ENCODE measurements around the gene KCNMB2.
"Not testable (repeated sequence)": the region's sequence is repeated elsewhere in the genome, so short reads cannot be mapped to it uniquely, and the experiment has no call there.

The KCNMB2 gene

DNA sequence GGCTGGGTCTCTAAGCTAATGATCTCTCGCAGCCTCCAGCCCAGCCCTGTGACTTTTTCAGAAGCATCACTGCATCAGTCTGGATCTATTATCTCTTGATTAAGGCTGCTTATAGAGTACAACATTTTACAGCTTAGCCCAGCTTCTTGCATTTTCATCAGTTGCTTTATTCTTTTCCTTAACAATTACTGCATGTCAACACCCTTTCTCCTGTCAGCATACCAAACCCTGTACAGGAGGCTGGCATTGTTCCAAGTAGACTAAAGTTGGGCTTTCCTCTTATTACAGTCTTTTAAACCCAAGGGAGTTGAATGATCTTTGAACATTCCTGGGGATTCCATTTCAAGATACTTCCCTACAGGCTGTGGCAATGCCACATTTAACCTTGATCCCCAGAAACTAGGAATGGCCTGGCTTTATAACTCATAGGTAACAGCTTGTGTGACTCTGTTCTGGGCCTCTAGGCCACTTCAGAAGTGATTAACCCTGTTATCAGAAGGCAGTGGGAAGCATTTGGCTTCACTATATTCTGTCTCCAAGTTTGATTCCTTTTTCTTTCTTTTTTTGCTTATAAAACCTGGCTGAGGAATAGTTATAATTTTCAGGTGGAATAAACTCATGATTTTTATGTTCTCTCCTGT lies 182.9 kb downstream of the KCNMB2 start:
- H3K4me1 ChIP-seq (ENCODE audit: control insufficient read depth, insufficient read depth, low read length) = no peaks in the 10 kb centered on the region
- no peak overlapping the region for H3K9ac ChIP-seq (ENCODE audit: low read length)
- H3K9me3 ChIP-seq (ENCODE audit: control insufficient read depth, low read length) = peaks cover 4% of the 10 kb centered on the region
- no peaks in the 10 kb centered on the region for H3K27me3 ChIP-seq (ENCODE audit: control insufficient read depth, insufficient read depth, low read length)
- H3K4me3 ChIP-seq (ENCODE audit: low read length) = no peak overlapping the region
- H3K36me3 ChIP-seq (ENCODE audit: control insufficient read depth, insufficient read depth, low read length) = no peaks in the 10 kb centered on the region

DNA sequence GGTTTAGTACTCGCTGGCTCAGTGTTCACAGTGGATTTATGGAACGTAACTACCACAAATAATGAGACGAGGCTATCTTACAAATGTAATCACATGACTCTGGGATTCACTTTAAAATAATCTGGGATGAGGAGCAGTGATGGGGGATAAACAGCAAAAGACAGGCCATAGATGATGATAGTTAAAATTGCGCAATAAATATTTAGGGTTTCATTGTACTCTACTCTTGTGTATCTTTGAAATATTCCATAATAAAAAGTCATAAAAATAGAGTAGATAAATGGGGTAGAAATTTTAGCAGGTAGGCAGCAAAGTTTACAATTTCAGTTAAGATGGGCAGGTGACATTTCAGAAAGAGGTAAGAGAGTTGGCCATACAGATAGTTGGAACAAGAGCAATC lies 196.6 kb downstream of the KCNMB2 start:
- H3K4me3 ChIP-seq (ENCODE audit: low read length) = no peak overlapping the region
- no peak overlapping the region for H3K9ac ChIP-seq (ENCODE audit: low read length)
- H3K9me3 ChIP-seq (ENCODE audit: control insufficient read depth, low read length) = no peaks in the 10 kb centered on the region
- H3K36me3 ChIP-seq (ENCODE audit: control insufficient read depth, insufficient read depth, low read length) = no peaks in the 10 kb centered on the region
- no peaks in the 10 kb centered on the region for H3K4me1 ChIP-seq (ENCODE audit: control insufficient read depth, insufficient read depth, low read length)
- no peaks in the 10 kb centered on the region for H3K27me3 ChIP-seq (ENCODE audit: control insufficient read depth, insufficient read depth, low read length)

DNA sequence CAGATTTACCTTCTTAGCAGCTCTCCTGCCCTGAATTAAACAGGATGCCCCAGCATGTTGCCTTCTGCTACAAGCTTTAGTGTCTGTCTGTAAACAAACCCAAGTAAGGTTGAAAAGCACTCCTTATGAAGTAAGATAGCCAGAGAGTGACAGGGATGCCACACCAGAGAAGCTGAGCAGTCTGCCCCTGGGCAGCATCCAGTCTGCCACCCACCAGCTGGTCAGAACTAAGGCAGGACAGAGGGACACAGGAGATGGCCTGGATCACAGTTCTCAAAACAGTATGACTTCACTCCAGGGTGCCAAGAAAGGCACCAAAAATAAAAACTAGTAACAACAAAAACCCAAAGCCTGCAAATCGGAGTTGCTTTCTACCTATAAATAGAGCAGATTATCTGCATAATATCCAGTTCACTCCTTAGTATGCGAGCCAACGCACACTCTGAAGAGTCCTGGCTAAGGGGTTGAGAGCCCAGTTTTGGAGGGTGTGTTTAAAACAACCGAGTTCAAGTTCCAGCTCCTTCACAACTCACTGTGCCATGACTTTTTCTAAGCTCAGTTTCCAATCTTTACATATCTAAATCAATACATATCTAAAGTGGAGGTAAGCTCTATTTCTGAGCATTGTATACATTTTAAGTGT lies 198.9 kb downstream of the KCNMB2 start:
- Histone ChIP-seq H3K36me3 (ENCODE audit: control insufficient read depth, insufficient read depth, low read length) (no peaks in the 10 kb centered on the region), H3K9ac (ENCODE audit: low read length) (no peak overlapping the region), H3K27me3 (ENCODE audit: control insufficient read depth, insufficient read depth, low read length) (no peaks in the 10 kb centered on the region), H3K9me3 (ENCODE audit: control insufficient read depth, low read length) (no peaks in the 10 kb centered on the region), H3K4me3 (ENCODE audit: low read length) (no peak overlapping the region), H3K4me1 (ENCODE audit: control insufficient read depth, insufficient read depth, low read length) (no peaks in the 10 kb centered on the region)

DNA sequence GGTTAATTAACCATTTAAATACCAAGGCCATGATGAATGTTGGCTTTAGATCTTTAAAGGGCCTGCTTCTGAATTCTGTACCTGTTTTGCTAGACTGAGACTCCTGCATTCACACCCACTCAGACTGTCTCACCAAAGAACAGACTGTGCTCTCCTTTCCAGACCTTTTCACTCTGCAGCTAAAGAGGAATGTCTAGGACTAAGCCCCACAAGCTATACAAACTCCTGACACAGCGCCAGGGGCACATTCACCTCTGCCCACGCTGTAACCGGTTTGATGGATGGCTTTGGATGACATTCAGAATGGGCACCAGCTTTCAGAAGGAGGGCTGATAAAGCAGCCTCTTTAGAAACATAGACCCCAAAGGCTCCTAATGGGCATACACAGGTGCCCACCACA lies 200.1 kb downstream of the KCNMB2 start:
- no peaks in the 10 kb centered on the region for H3K9me3 ChIP-seq (ENCODE audit: control insufficient read depth, low read length)
- H3K36me3 ChIP-seq (ENCODE audit: control insufficient read depth, insufficient read depth, low read length) = no peaks in the 10 kb centered on the region
- H3K4me3 ChIP-seq (ENCODE audit: low read length) = no peak overlapping the region
- H3K27me3 ChIP-seq (ENCODE audit: control insufficient read depth, insufficient read depth, low read length) = no peaks in the 10 kb centered on the region
- no peak overlapping the region for H3K9ac ChIP-seq (ENCODE audit: low read length)
- no peaks in the 10 kb centered on the region for H3K4me1 ChIP-seq (ENCODE audit: control insufficient read depth, insufficient read depth, low read length)

DNA sequence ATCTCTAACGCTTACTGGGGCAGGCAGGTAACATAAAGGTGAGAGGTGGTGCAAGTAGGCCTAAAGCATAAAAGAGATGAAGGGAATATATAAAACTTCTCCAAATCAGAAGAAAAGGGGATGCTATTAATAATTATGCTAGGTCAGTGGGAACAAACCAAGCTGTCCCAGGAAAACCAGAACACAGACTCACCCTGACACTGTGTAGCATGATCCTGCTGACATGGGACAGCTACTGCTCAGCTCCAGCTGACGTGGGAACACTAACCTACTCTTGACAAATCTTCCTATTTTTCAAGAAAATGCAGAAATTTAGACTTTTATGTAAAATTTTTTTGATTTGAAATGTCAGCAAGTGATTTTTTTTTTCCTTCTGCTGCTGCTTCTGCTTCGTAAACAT lies 203.5 kb downstream of the KCNMB2 start:
- no peak overlapping the region for H3K4me3 ChIP-seq (ENCODE audit: low read length)
- H3K27me3 ChIP-seq (ENCODE audit: control insufficient read depth, insufficient read depth, low read length) = no peaks in the 10 kb centered on the region
- no peaks in the 10 kb centered on the region for H3K9me3 ChIP-seq (ENCODE audit: control insufficient read depth, low read length)
- H3K36me3 ChIP-seq (ENCODE audit: control insufficient read depth, insufficient read depth, low read length) = no peaks in the 10 kb centered on the region
- no peaks in the 10 kb centered on the region for H3K4me1 ChIP-seq (ENCODE audit: control insufficient read depth, insufficient read depth, low read length)
- H3K9ac ChIP-seq (ENCODE audit: low read length) = no peak overlapping the region

DNA sequence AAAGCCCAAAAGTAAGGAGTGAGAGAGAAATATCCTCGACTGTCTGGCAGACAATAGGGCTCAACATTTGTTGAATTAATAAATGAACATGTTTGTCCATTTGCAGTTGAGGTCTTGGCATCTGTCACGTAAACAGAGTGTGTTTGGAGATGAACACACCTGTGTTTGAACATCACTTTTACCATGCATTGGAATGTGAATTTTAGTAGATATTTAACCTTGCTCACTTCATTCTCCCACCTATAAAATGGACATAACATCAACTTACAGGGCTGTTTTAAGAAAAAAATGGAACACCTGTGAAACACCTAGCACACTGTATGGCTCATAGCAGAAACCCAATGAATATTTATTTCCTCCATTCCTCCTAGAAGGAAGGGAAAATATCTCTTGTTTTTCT lies 204.8 kb downstream of the KCNMB2 start:
- Histone ChIP-seq H3K4me3 (ENCODE audit: low read length) (no peak overlapping the region), H3K4me1 (ENCODE audit: control insufficient read depth, insufficient read depth, low read length) (no peaks in the 10 kb centered on the region), H3K9ac (ENCODE audit: low read length) (no peak overlapping the region)

DNA sequence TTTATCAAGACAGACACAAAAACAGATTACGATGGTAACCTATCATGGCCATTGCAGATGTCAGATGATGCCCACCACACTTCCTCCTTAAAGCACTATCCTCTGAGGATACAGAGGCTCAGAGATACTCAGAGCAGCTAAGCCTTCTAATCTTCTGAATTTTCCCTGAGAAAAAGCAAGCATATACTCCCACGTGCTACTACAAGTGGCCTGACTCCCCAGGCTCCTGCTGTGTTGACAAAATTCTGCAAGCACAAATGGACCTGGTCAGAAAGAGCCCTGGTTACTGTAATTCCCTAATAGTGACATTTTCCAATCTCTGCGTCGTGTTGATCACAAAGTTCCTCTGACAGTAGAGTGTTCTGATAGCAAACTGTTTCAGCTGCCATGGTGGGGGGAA lies 207.1 kb downstream of the KCNMB2 start:
- Histone ChIP-seq H3K4me3 (ENCODE audit: low read length) (no peak overlapping the region), H3K27me3 (ENCODE audit: control insufficient read depth, insufficient read depth, low read length) (no peaks in the 10 kb centered on the region), H3K36me3 (ENCODE audit: control insufficient read depth, insufficient read depth, low read length) (no peaks in the 10 kb centered on the region), H3K9me3 (ENCODE audit: control insufficient read depth, low read length) (no peaks in the 10 kb centered on the region), H3K9ac (ENCODE audit: low read length) (no peak overlapping the region), H3K4me1 (ENCODE audit: control insufficient read depth, insufficient read depth, low read length) (no peaks in the 10 kb centered on the region)

More for the DNA sequence above, 204.8 kb downstream of the KCNMB2 start:
- H3K27me3 ChIP-seq (ENCODE audit: control insufficient read depth, insufficient read depth, low read length) = no peaks in the 10 kb centered on the region
- H3K36me3 ChIP-seq (ENCODE audit: control insufficient read depth, insufficient read depth, low read length) = no peaks in the 10 kb centered on the region
- H3K9me3 ChIP-seq (ENCODE audit: control insufficient read depth, low read length) = no peaks in the 10 kb centered on the region

DNA sequence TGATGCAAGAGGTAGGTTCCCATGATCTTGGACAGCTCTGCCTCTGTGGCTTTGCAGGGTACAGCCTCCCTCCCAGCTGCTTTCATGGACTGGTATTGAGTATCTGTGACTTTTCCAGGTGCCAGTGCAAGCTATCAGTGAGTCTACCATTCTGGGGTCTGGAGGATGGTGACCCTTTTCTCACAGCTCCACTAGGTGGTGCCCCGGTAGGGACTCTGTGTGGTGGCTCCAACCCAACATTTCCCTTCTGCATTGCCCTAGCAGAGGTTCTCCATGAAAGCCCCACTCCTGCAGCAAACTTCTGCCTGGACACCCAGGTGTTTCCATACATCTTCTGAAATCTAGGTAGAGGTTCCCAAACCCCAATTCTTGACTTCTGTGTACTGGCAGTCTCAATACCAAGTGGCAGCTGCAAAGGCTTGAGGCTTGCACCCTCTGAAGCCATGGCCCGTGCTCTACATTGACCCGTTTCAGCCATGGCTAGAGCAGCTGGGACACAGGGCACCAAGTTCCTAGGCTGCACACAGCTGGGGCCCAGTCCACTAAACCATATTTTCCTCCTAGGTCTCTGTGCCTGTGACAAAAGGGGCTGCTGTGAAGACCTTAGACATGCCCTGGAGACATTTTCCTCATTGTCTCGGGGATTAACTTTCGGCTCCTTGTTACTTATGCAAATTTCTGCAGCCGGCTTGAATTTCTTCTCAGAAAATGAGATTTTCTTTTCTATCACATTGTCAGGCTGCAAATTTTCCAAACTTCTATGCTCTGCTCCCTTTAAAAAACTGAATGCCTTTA lies 209.8 kb downstream of the KCNMB2 start:
- not testable (repeated sequence) for H3K9me3 ChIP-seq (ENCODE audit: control insufficient read depth, low read length); H3K36me3 ChIP-seq (ENCODE audit: control insufficient read depth, insufficient read depth, low read length); H3K4me3 ChIP-seq (ENCODE audit: low read length); H3K27me3 ChIP-seq (ENCODE audit: control insufficient read depth, insufficient read depth, low read length); H3K9ac ChIP-seq (ENCODE audit: low read length)
- H3K4me1 ChIP-seq (ENCODE audit: control insufficient read depth, insufficient read depth, low read length) = peaks cover 12% of the 10 kb centered on the region

DNA sequence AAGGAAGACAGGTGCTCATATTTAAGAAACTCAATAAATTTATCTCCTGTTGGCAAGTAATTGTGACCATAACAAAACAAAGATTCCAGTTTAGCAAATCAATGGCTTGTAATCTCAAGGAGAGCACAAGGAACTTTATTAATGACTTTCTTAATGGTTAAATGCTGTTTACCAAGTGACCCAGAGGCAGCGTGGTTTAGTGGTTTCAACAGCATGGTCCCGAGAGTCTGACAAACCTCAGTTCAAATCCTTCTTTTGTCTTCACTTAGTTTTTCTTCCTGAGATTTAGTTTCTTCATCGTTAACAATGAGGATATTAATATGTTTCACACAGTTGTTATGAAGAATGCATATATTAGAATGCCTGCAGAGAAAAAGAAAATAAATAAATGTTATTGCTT lies 212.6 kb downstream of the KCNMB2 start:
- no peaks in the 10 kb centered on the region for H3K9me3 ChIP-seq (ENCODE audit: control insufficient read depth, low read length)
- H3K4me1 ChIP-seq (ENCODE audit: control insufficient read depth, insufficient read depth, low read length) = peaks cover 18% of the 10 kb centered on the region
- no peak overlapping the region for H3K4me3 ChIP-seq (ENCODE audit: low read length)
- no peaks in the 10 kb centered on the region for H3K27me3 ChIP-seq (ENCODE audit: control insufficient read depth, insufficient read depth, low read length)
- H3K9ac ChIP-seq (ENCODE audit: low read length) = no peak overlapping the region
- H3K36me3 ChIP-seq (ENCODE audit: control insufficient read depth, insufficient read depth, low read length) = no peaks in the 10 kb centered on the region

DNA sequence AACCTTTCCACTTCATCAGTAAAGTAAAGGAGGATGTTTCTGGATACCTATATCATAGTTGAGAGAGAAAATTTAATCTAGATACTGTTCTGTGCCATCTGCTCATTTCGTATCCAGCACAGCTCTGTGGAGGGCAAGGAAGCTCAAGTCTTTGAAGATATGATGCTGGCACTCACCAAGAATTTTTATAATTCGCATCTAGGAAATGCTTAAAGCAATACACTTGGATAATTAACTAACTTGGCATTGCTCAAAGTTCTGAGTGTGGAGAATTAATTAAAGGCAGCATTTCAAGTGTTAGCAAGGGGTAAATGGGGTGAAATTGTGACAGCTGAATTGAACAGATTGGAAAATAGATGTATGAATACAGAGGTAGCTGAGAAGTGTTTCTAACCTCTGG lies 213.2 kb downstream of the KCNMB2 start:
- H3K4me3 ChIP-seq (ENCODE audit: low read length) = no peak overlapping the region
- no peaks in the 10 kb centered on the region for H3K27me3 ChIP-seq (ENCODE audit: control insufficient read depth, insufficient read depth, low read length)
- H3K9me3 ChIP-seq (ENCODE audit: control insufficient read depth, low read length) = no peaks in the 10 kb centered on the region
- H3K36me3 ChIP-seq (ENCODE audit: control insufficient read depth, insufficient read depth, low read length) = no peaks in the 10 kb centered on the region
- peaks cover 18% of the 10 kb centered on the region for H3K4me1 ChIP-seq (ENCODE audit: control insufficient read depth, insufficient read depth, low read length)
- H3K9ac ChIP-seq (ENCODE audit: low read length) = no peak overlapping the region

DNA sequence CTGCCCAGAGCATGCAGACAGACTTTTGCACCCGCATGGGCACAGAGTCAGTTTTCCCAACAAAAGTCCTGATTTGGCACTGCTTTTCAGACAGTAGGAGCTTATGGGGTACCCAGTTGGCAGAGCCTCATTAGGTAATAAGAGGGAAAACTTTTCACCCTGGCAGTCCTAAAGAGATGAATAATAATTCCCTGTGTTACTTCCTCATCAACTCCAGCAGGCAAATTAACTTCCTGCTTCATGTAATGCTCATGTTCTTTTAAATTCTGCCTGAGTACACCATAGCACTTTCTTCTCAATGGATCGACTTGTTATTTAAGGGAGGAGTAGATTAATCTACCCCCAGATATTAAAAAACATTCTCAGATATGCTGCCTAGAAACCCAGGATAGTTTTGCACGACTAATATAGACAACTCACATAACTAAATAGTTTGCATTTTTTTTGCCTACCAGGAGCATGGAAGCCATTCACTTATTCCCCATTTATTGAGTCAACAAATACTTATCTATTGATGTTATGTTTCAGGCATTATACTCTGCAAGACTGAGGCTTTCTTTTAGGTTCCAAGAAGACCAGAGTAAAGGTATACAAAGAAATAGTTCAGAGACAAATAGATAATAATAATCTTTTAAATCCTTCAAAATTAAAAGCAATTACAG lies 214.5 kb downstream of the KCNMB2 start:
- Histone ChIP-seq H3K9me3 (ENCODE audit: control insufficient read depth, low read length) (no peaks in the 10 kb centered on the region), H3K4me3 (ENCODE audit: low read length) (peak overlapping the region; percentile 31), H3K4me1 (ENCODE audit: control insufficient read depth, insufficient read depth, low read length) (peaks cover 18% of the 10 kb centered on the region), H3K36me3 (ENCODE audit: control insufficient read depth, insufficient read depth, low read length) (no peaks in the 10 kb centered on the region), H3K9ac (ENCODE audit: low read length) (no peak overlapping the region), H3K27me3 (ENCODE audit: control insufficient read depth, insufficient read depth, low read length) (no peaks in the 10 kb centered on the region)

DNA sequence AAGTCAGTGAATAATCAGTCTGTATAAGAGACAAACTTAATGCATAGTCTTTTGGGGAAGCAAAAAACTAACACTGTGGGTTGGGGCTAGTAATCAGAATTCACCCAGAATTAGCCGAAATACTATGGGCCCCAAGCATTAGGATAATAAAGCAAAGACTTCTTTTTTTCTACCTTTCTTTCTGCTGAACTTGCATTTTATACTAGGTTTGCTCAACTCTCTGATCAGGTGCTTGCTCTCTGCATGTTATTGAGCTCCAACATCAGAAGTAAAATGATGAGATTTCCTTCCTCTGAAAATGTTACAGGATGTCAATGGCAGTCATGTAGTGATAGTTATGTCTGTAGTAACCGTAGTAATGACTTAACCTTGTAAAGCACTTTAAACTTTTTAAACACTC lies 216.6 kb downstream of the KCNMB2 start:
- Histone ChIP-seq H3K4me1 (ENCODE audit: control insufficient read depth, insufficient read depth, low read length) (peaks cover 18% of the 10 kb centered on the region), H3K4me3 (ENCODE audit: low read length) (no peak overlapping the region), H3K36me3 (ENCODE audit: control insufficient read depth, insufficient read depth, low read length) (no peaks in the 10 kb centered on the region), H3K9me3 (ENCODE audit: control insufficient read depth, low read length) (no peaks in the 10 kb centered on the region), H3K27me3 (ENCODE audit: control insufficient read depth, insufficient read depth, low read length) (no peaks in the 10 kb centered on the region), H3K9ac (ENCODE audit: low read length) (no peak overlapping the region)

Data from mucosa of stomach (tissue), 1 donor.